Activated gamma-delta T cell (primary cell): ENCODE measurements around the gene KLHL36.
"Not testable (repeated sequence)": the region's sequence is repeated elsewhere in the genome, so short reads cannot be mapped to it uniquely, and the experiment has no call there.

Experiments used
- DNase-seq: peaks from one replicate; lab custom pipeline; 2025; lab: John Stamatoyannopoulos, UW

KLHL36 gene

DNA sequence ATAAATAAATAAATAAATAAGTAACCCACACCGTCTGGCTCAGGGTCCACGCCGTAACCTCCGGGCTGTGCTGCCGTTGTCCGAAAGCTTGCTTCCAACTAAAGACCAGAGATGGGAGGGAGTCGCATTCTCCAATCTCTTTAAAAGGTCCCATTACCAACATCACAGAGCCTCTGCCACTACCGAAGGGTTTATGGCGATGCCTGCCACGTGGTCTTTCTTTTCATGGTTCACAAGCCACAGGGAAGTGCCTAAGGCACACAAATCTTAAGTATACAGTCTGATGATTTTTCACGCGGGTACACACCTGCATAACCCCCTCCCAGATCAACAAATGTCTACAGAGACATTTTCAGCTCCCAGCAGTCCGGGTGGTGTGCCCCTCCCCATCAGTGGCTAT, 31.8 kb upstream of the KLHL36 start:
- DNase-seq = no peak

DNA sequence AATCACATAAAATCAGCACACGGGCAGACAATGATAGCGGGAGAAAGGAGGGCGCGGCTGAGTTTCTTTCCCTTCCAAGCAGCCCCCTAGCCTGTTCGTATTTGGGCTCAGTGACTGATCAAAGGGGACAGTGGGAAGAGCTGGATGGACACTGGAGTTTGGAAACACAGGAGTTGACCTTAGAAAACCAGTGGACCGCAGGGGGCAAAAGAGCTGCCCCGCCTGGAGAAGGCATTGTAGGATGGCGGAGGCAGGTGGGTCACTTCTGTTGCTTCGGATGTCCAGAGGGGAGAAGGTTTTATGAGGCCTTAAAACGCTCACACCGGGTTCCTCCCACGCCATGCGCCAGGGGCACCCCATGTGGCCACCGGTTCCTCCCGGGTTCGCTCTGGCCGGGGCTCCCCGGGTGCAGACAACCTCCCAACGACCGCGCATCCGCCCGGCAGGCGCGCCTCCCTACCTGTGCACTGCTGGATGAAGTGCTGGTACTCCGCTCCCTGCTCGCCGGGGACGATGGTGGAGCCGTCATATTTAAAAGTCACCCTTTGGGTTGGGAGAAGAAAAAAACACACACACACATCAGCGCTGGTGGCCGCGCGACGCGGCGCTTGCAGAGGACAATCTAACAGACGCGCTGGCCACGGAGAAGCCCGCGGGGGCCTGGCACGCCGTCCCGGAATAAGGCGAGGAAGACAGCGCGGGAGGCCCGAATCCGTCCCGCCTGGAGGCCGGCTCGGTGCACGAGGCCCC, 31.1 kb upstream of the KLHL36 start:
- no peak for DNase-seq

- peak; percentile 84 for DNase-seq
Measured at GRCh38 chr16:84617791-84618580, 30.3 kb upstream of the KLHL36 start, which contains the start of gene COTL1. Gene COTL1, minus strand, starts transcription at chr16:84618078. Its CDS starts 164 bp downstream, at chr16:84617914.

DNA sequence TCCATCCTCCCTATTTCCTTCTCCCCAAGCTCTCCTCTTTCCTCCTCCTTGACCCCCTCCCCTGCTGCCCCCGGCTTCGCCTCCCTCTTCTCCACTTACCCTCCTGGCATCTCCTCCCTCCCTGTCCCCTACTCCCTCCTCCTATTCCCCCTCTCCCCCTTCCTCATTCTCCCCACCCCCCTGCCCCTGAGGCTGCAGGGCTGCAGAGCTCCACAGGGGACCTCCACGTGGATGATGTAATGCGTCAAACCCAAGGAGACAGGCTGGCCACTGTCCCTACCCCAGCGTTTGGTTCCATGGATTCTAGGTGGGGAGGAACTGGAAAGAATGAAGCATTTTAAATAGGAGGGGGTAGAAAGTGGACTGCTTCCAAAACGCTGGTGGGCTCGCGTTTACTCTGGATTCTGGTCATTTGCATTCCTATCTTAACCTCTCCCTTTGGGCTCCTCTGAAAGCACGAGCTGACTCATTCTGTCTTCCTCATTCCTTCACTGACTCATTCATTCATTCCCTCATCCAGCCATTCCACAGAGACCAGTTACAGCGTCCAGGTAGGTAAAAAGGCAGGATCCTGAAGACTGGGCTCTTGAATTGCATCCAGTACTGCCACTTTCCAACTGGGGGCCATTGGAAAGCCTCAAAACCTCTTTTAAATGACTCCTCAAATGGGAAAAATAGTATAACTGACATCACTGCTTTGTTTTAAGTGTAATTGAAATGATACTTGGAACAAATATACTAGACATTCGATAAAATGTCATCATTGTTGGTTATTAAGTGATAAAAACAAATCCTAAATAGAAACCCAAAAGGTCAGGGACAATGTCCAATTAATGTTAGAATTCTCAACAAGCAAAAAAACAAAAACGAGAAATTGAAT, 29.5 kb upstream of the KLHL36 start:
- DNase-seq = no peak

GRCh38 chr16:84620913-84621312, 27.4 kb upstream of the KLHL36 start:
- not testable (repeated sequence) for DNase-seq

DNA sequence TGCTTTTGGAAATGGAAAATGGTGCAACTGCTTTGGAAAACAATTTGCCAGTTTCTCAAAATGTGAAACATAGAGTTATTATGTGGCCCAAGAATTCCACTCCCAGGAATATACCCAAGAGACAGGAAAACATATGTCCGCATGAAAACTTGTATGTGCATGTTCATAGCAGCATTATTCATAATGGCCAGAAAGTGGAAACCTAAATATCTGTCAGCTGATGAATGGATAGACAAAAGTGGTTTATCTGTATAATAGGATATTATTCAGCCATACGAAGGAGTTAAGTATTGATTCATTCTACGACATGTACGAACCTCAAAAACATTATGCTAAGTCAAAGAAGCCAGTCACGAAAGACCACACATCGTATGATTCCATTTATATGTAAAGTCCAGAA, 22.8 kb upstream of the KLHL36 start:
- no peak for DNase-seq

GRCh38 chr16:84628226-84628731, 20.0 kb upstream of the KLHL36 start:
- DNase-seq = no peak

- DNase-seq = no peak
Measured at GRCh38 chr16:84629580-84629979, 18.7 kb upstream of the KLHL36 start.

DNA sequence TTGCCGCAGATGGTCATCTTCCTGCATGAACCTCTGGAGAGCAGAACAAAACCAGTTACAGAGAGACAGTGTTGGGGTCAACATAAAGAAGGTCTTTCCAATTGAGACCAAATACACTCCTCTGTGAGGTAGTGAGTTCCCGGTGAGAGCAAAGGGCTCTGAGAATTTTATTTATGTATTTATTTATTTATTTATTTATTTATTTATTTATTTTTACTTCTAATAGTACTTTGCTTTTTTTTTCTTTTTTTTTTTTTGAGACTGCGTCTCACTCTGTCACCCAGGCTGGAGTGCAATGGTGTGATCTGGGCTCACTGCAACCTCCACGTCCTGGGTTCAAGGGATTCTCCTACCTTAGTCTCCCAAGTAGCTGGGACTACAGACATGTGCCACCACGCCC, 18.3 kb upstream of the KLHL36 start:
- DNase-seq = no peak

DNA sequence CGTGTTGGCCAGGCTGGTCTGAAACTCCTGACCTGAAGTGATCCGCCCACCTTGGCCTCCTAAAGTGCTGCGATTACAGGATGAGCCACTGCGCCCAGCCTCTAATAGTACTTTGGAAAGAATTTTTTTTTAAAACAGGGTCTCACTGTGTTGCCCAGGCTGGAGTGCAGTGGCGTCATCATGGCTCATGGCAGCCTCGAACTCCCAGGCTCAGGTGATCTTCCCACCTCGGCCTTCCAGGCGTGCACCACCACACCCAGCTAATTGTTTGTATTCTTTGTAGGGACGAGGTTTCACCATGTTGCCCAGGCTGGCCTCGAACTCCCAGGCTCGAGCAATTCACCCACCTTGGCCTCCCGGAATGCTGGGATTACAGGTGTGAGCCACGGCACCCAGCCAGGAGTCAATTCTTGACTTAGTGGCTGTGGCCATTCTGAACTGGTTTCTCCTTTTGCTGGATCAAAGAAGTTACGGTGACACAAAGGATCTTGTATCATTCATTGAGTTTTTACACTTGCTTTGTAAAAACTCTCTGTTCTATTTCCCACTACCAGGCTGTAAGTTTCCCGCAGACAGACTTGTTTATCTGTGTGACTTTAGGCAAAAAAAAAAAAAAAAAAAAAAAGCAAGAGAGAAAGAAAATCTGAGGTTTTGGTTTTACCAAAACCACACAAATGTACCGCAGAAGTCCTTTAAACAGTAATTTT, 17.7 kb upstream of the KLHL36 start:
- no peak for DNase-seq

GRCh38 chr16:84631153-84631466, 17.2 kb upstream of the KLHL36 start:
- no peak for DNase-seq

DNA sequence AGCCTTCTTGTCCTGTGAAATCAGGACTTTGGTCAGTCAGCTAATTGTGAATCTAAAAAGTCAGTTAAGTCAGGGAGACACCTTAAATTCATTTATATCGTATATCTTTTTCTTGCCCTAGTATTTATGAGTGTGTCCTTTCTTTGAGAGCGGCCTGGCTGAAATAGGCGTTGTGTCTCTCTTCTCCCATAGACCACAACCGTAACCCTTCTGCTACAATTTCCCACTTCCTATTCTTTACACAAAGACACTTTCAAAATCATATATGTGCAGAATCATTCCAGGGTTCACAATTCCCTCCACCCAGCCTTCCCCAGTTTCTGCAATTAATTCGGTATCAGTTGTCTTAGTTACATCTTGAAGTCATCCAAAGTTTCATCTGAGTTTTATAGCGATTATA, 16.4 kb upstream of the KLHL36 start:
- no peak for DNase-seq

DNA sequence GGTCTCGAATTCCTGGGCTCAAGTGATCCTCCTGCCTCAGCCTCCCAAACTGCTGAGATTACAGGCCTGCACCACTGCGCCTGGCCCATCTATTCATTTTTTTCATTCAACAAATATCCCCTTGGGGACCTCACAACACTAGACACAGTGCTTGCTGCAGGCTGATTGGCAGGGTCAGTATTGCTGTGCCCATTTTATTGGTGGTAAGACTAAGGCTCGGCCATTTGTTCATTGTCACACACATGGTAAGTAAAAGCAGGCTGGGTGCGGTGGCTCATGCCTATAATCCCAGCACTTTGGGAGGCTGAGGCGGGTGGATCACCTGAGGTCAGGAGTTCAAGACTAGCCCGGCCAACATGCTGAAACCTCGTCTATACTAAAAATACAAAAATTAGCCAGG, 15.4 kb upstream of the KLHL36 start:
- not testable (repeated sequence) for DNase-seq

DNA sequence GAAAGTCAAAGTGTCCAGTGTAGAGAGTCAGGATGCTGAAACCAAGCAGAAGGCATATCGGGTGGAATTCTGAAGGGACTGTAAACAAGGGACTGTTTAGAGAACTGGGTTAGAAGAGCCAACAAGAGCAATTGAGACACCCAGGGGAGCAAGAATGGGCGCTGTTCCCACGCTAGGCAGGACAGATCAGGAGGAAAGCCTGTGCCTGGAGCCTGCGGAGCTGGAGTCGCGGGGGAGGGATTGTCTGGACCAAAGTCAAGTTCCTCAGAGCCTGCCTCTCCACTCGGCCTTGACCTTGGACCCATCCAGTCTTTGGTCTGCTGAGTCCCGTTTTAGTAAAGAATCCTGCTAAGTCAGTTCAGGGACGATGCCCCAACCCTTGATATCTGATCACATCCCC, 14.7 kb upstream of the KLHL36 start:
- DNase-seq = no peak

- DNase-seq = no peak
Measured at GRCh38 chr16:84635702-84636101, 12.6 kb upstream of the KLHL36 start.

DNA sequence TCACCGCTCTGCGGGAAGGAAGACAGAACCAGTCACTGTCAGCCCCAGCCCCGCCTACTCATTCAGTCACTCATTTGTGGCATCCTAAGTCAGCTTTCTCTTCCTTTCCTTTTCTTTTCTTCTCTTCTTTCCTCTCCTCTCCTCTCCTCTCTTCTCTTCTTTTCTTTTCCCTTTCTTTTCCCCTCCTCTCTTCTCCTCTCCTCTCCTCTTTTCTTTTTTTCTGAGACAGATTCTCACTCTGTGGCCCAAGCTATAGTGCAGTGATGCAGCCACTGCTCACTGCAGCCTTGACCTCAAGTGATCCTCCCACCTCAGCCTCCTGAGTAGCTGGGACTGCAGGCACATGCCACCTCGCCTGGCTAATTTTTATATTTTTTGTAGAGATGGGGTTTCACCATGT, 10.6 kb upstream of the KLHL36 start:
- DNase-seq = no peak

GRCh38 chr16:84638231-84638806, 10.0 kb upstream of the KLHL36 start:
- no peak for DNase-seq

DNA sequence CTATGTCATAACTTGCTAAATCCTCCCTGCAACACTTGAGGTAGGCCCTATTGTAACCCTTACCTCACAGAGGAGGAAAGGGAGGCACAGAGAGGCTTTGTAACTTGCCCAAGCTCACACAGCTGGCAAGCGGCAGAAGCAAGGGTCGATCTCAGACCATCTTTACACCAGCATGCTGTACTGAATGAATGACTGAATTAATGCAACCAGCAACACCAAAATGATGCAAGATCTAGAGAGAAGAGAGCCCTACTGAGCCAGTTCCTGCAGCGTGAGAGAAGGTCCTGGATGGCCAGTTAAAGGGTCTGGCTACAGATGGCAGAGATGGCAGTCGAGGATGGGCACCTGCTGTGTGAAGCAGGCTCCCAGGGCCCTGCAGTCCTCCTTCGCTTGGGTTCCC, 8.2 kb upstream of the KLHL36 start:
- no peak for DNase-seq

DNA sequence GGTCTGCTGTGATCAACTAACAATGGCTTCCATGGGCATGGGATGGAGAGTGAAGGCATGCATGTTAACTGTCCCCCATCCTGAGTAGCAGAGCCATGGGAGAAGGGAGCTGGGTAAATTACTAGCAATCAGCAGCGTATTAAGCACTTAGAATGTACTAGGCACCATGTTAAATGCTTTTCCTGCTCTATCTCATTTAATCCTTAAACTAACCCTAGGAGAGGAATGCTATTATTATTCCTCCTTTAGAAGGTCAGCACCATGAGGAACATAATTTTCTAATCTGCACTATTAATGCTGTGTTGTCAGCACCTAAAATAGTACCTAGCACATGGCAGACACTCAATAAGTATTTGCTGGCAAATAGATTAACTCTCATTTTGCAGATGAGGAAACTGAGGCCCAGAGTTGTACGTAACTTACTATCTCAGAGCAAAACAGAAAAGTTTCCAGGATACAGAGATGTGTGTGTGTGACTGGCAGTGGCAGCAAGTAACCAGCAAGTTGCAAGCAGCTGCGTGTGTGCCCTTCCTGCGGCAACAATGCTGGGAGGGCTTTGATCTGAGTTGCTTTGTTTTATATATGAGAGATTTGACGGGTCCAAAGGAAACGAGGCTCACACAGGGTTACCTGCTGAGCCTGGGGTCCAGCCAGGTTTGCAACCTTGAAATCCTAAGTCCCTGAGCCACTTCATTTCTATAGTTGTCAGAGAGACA, 6.5 kb upstream of the KLHL36 start:
- no peak for DNase-seq

DNA sequence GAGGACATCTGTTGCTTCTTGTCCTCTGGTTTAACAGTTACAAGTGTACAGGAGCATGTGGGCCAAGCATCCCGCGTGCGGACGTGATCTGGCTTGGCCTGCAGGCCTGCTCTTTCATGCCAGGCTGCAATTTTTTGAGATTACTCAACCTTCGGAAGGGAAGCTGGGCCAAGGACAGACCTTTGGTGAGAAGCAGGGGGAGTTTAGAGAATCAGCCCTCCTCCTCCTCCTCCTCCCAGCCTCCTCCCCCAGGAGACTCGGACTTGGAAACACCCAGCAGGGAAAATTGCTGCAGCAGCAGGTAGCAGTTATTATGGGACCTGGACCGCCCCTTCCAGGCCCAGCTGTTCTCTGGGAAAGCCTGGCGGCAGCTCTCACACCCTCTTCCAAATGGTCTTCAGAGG, 5.1 kb upstream of the KLHL36 start:
- no peak for DNase-seq

DNA sequence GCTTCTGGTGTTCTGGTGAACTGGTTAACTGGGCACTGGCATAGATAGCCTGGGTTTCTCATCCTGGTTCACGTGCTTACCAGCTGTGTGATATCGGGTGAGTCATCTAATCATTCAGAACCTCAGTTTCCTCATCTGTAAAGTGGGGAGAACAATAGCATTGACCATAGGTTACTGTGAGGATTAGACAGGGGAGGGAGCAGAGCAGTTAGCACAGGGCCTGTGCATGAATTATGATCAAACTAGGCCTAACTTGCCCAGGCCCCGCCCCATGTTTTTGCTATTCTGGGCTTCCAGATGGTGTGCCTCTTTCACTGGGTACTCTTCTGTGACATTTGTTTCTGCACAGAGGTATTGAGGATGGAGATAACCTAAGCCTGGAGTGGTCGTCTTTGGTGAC, 4.6 kb upstream of the KLHL36 start:
- no peak for DNase-seq
